Measurements from ENCODE around the gene SLC17A5. TPM values are rescaled to one million over a fixed set of nuclear protein-coding genes. Genes with fewer than 3 reads are reported as not detected.

SLC17A5 gene
- total RNA-seq, 1 donor from 2014 or later, result 8.1 TPM

- H3K27me3 Mint-ChIP-seq, result no peaks in the 10 kb centered on the region
Observed at GRCh38 chr6:73604461-73604860, 49.3 kb downstream of the SLC17A5 start.

GRCh38 chr6:73604020-73604419, 49.8 kb downstream of the SLC17A5 start:
- H3K4me3 Mint-ChIP-seq (ENCODE audit: low read depth), result no peak overlapping the region
- H3K4me1 Mint-ChIP-seq (ENCODE audit: low read depth), result peaks cover 1% of the 10 kb centered on the region
- no peak for DNase-seq (ENCODE audit: low spot score, unreplicated experiment)
- peaks cover 7% of the 10 kb centered on the region for H3K36me3 Mint-ChIP-seq (ENCODE audit: insufficient read depth)
- H3K9me3 Mint-ChIP-seq (ENCODE audit: low read depth), result no peaks in the 10 kb centered on the region
- no peaks in the 10 kb centered on the region for H3K27me3 Mint-ChIP-seq
- no peak overlapping the region for H3K27ac Mint-ChIP-seq
- TF ChIP-seq CTCF (IDR thresholded peaks at IDR 0.05; ENCODE audit: unreplicated experiment), result no peak

More at GRCh38 chr6:73604461-73604860, 49.3 kb downstream of the SLC17A5 start:
- Mint-ChIP-seq H3K4me3 (ENCODE audit: low read depth) (no peak overlapping the region), H3K36me3 (ENCODE audit: insufficient read depth) (peaks cover 7% of the 10 kb centered on the region), H3K27ac (no peak overlapping the region), H3K9me3 (ENCODE audit: low read depth) (no peaks in the 10 kb centered on the region), H3K4me1 (ENCODE audit: low read depth) (peaks cover 1% of the 10 kb centered on the region)
- DNase-seq (ENCODE audit: low spot score, unreplicated experiment), result no peak
- no peak for TF ChIP-seq CTCF (IDR thresholded peaks at IDR 0.05; ENCODE audit: unreplicated experiment)

GRCh38 chr6:73586416-73586974, 67.3 kb downstream of the SLC17A5 start:
- Mint-ChIP-seq H3K27ac (peak overlapping the region; percentile 63), H3K4me1 (ENCODE audit: low read depth) (peaks cover 14% of the 10 kb centered on the region), H3K9me3 (ENCODE audit: low read depth) (no peaks in the 10 kb centered on the region), H3K36me3 (ENCODE audit: insufficient read depth) (no peaks in the 10 kb centered on the region), H3K27me3 (no peaks in the 10 kb centered on the region), H3K4me3 (ENCODE audit: low read depth) (no peak overlapping the region)
- DNase-seq (ENCODE audit: low spot score, unreplicated experiment), result no peak
- no peak for TF ChIP-seq CTCF (IDR thresholded peaks at IDR 0.05; ENCODE audit: unreplicated experiment)

- H3K36me3 Mint-ChIP-seq (ENCODE audit: insufficient read depth), result no peaks in the 10 kb centered on the region
- no peak overlapping the region for H3K4me3 Mint-ChIP-seq (ENCODE audit: low read depth)
- peak overlapping the region; percentile 65 for H3K27ac Mint-ChIP-seq
- peaks cover 15% of the 10 kb centered on the region for H3K4me1 Mint-ChIP-seq (ENCODE audit: low read depth)
- H3K27me3 Mint-ChIP-seq, result no peaks in the 10 kb centered on the region
- no peak for DNase-seq (ENCODE audit: low spot score, unreplicated experiment)
- TF ChIP-seq CTCF (IDR thresholded peaks at IDR 0.05; ENCODE audit: unreplicated experiment), result no peak
- H3K9me3 Mint-ChIP-seq (ENCODE audit: low read depth), result no peaks in the 10 kb centered on the region
Observed at GRCh38 chr6:73585566-73586415, 68.0 kb downstream of the SLC17A5 start.

- TF ChIP-seq CTCF (IDR thresholded peaks at IDR 0.05; ENCODE audit: unreplicated experiment), result no peak
- peak overlapping the region; percentile 99 for H3K27ac Mint-ChIP-seq
- peaks cover 25% of the 10 kb centered on the region for H3K4me1 Mint-ChIP-seq (ENCODE audit: low read depth)
Observed at GRCh38 chr6:73581293-73581692, 72.5 kb downstream of the SLC17A5 start.

More at GRCh38 chr6:73581293-73581692, 72.5 kb downstream of the SLC17A5 start:
- H3K9me3 Mint-ChIP-seq (ENCODE audit: low read depth), result peaks cover 2% of the 10 kb centered on the region
- no peak for DNase-seq (ENCODE audit: low spot score, unreplicated experiment)
- H3K4me3 Mint-ChIP-seq (ENCODE audit: low read depth), result no peak overlapping the region
- H3K36me3 Mint-ChIP-seq (ENCODE audit: insufficient read depth), result peaks cover 1% of the 10 kb centered on the region
- no peaks in the 10 kb centered on the region for H3K27me3 Mint-ChIP-seq

Data from progenitor cell of endocrine pancreas (in vitro differentiated cells).